ACC112 (cell line): ENCODE data around the gene SSB.
A peak's percentile ranks its signal among the peaks of the same experiment; 100 is the strongest.

Source experiments
- H2AFZ ChIP-seq: fragments of 200-600 bp; sonication (generic); one replicate; pipeline ENCODE4 v1.6.0; 2017; ENCODE audit warnings: antibody characterized with exemption, low read length; ENCODE audit not compliant: unreplicated experiment
- H3K27ac ChIP-seq: fragments of 200-600 bp; sonication (generic); 2 replicates; pipeline ENCODE4 v1.5.1; 2014; ENCODE audit warnings: low read depth, mild to moderate bottlenecking, antibody characterized with exemption, low read length, moderate library complexity
- H3K27me3 ChIP-seq: fragments of 200-600 bp; sonication (generic); 2 replicates; pipeline ENCODE4 v1.6.1; 2014; ENCODE audit warnings: mild to moderate bottlenecking, antibody characterized with exemption, low read length, moderate library complexity, mixed read lengths; ENCODE audit not compliant: insufficient read depth
- H3K36me3 ChIP-seq: fragments of 200-600 bp; sonication (generic); 2 replicates; pipeline ENCODE4 v1.6.1; 2016; ENCODE audit warnings: mild to moderate bottlenecking, antibody characterized with exemption, low read length, moderate library complexity, mixed read lengths; ENCODE audit not compliant: insufficient read depth
- H3K4me1 ChIP-seq: fragments of 200-600 bp; sonication (generic); one replicate; pipeline ENCODE4 v1.6.1; 2016; ENCODE audit warnings: low read length, mixed read lengths; ENCODE audit not compliant: insufficient read depth, unreplicated experiment, control insufficient read depth
- H3K4me3 ChIP-seq: fragments of 200-600 bp; sonication (generic); 2 replicates; pipeline ENCODE4 v1.5.1; 2014; ENCODE audit warnings: mild to moderate bottlenecking, low read depth, low read length
- H3K79me2 ChIP-seq: fragments of 200-600 bp; sonication (generic); one replicate; pipeline ENCODE4 v1.6.0; 2016; ENCODE audit warnings: low read length; ENCODE audit not compliant: control insufficient read depth, unreplicated experiment, insufficient read depth

The SSB gene

GRCh38 chr2:169765523-169765922 is 33.1 kb upstream of the SSB start:
- H3K4me1 ChIP-seq = no peaks in the 10 kb centered on the region
- H3K36me3 ChIP-seq = no peaks in the 10 kb centered on the region
- no peak overlapping the region for H3K4me3 ChIP-seq
- H3K27ac ChIP-seq = no peak overlapping the region
- H2AFZ ChIP-seq = no peak overlapping the region
- peaks cover 24% of the 10 kb centered on the region for H3K27me3 ChIP-seq
- no peaks in the 10 kb centered on the region for H3K79me2 ChIP-seq

DNA sequence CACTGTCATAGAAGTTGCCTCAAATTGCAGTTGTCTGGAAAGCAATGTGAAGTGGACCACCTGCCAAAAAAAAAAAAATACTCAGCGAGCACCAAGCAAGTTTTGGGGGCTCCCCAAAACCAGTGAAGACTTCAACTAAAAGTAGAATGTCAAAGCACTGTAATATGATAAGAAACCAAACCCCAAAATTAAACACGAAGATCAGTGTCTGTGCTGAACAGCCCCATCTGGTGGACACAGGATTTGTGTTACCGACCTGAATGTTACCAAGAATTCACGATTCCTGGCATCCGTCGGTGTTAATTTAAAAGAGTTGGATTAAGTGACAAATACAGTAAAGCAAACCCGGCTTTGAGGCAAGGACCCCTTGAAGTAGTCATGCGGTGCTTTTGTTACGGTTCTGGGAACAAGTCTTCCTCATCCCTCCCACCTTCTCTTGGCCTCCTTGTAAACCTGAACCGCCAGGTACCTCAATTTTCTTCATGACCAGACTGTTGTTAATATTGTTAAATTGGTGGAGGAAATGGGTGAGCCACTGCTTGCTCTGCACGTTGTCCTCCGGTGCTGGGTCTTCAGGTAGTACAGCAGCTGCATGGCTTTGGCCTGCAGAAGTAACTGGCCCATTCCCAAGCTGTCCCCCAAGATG is 31.3 kb upstream of the SSB start:
- no peak overlapping the region for H2AFZ ChIP-seq
- no peaks in the 10 kb centered on the region for H3K36me3 ChIP-seq
- no peak overlapping the region; the same call in 1 of the 2 replicates for H3K4me3 ChIP-seq
- H3K27me3 ChIP-seq = peaks cover 24% of the 10 kb centered on the region
- no peaks in the 10 kb centered on the region for H3K4me1 ChIP-seq
- H3K79me2 ChIP-seq = no peaks in the 10 kb centered on the region
- H3K27ac ChIP-seq = no peak overlapping the region

- Histone ChIP-seq H3K79me2 (no peaks in the 10 kb centered on the region), H3K27ac (no peak overlapping the region), H3K27me3 (peaks cover 24% of the 10 kb centered on the region), H3K4me1 (no peaks in the 10 kb centered on the region), H3K4me3 (peak overlapping the region; percentile 74), H3K36me3 (no peaks in the 10 kb centered on the region), H2AFZ (peak overlapping the region; percentile 37)
These were observed 30.2 kb upstream of the SSB start for GRCh38 chr2:169768262-169768995.

- Histone ChIP-seq H3K4me1 (peaks cover 1% of the 10 kb centered on the region), H3K27ac (no peak overlapping the region), H2AFZ (no peak overlapping the region), H3K79me2 (no peaks in the 10 kb centered on the region), H3K36me3 (no peaks in the 10 kb centered on the region), H3K27me3 (peaks cover 24% of the 10 kb centered on the region), H3K4me3 (no peak overlapping the region)
These were observed 27.6 kb upstream of the SSB start for GRCh38 chr2:169771021-169771420.

- Histone ChIP-seq H3K79me2 (no peaks in the 10 kb centered on the region), H3K36me3 (no peaks in the 10 kb centered on the region), H2AFZ (no peak overlapping the region), H3K27ac (no peak overlapping the region), H3K27me3 (peaks cover 24% of the 10 kb centered on the region), H3K4me1 (peaks cover 7% of the 10 kb centered on the region), H3K4me3 (no peak overlapping the region)
These were observed 27.1 kb upstream of the SSB start for GRCh38 chr2:169771612-169772011.

DNA sequence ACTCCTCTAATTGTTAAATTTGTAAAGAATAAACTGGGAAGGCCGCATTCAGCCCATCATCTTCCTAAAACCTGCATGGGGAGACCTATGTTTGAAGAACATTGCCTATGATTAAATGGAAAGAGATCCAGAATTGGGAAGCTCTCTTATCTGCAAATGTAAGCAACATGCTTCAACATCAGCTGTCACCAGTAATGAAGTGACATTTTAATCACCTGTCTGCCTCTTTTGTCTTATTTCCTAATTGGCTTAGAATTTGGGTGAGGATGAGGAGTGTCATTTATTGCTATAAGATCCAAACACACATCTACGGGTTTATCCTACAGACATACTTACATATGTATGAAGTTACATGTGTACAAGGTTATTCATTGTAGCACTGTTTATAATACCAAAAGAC is 26.0 kb upstream of the SSB start:
- no peak overlapping the region for H3K27ac ChIP-seq
- no peaks in the 10 kb centered on the region for H3K36me3 ChIP-seq
- no peak overlapping the region for H3K4me3 ChIP-seq
- peaks cover 21% of the 10 kb centered on the region for H3K27me3 ChIP-seq
- H2AFZ ChIP-seq = no peak overlapping the region
- no peaks in the 10 kb centered on the region for H3K79me2 ChIP-seq
- peaks cover 9% of the 10 kb centered on the region for H3K4me1 ChIP-seq

GRCh38 chr2:169775354-169775753 is 23.3 kb upstream of the SSB start:
- H3K27me3 ChIP-seq = no peaks in the 10 kb centered on the region
- peak overlapping the region; percentile 92 for H2AFZ ChIP-seq
- H3K36me3 ChIP-seq = no peaks in the 10 kb centered on the region
- no peaks in the 10 kb centered on the region for H3K79me2 ChIP-seq
- H3K4me3 ChIP-seq = no peak overlapping the region
- peak overlapping the region; percentile 47 for H3K27ac ChIP-seq
- peaks cover 9% of the 10 kb centered on the region for H3K4me1 ChIP-seq

GRCh38 chr2:169775765-169776164 is 22.9 kb upstream of the SSB start:
- H3K79me2 ChIP-seq = no peaks in the 10 kb centered on the region
- H3K27me3 ChIP-seq = no peaks in the 10 kb centered on the region
- no peaks in the 10 kb centered on the region for H3K36me3 ChIP-seq
- peak overlapping the region; percentile 92 for H2AFZ ChIP-seq
- H3K4me1 ChIP-seq = peaks cover 9% of the 10 kb centered on the region
- H3K27ac ChIP-seq = peak overlapping the region; percentile 47
- no peak overlapping the region for H3K4me3 ChIP-seq

DNA sequence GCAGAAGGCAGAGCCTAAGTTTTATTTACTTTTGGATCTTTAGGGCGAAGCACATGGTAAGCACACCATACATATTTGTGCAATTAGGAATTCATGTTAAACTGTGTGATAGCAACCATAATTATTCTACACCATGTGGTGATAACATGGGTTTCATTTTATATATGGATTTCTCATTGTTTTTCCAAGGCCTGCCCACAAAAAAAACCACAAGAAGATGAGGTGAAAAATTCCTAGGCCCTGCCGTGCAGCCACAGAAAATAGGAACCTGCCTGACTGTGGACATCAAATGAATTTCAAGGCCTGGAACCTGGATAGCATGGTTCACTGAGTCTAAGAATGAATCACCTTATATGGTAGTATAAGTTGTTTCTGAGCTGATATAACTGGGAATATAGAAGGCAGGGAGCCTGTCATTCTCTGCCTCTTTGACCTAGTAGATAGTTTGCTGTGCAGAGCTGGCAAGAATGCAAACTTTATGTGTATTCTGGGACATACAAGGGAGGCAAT is 22.4 kb upstream of the SSB start:
- H3K27me3 ChIP-seq = no peaks in the 10 kb centered on the region
- peak overlapping the region; percentile 92 for H2AFZ ChIP-seq
- H3K27ac ChIP-seq = peak overlapping the region; percentile 47
- H3K4me3 ChIP-seq = no peak overlapping the region
- no peaks in the 10 kb centered on the region for H3K79me2 ChIP-seq
- H3K36me3 ChIP-seq = no peaks in the 10 kb centered on the region
- peaks cover 9% of the 10 kb centered on the region for H3K4me1 ChIP-seq

GRCh38 chr2:169778446-169778845 is 20.2 kb upstream of the SSB start:
- H3K27ac ChIP-seq = no peak overlapping the region
- no peak overlapping the region for H3K4me3 ChIP-seq
- no peaks in the 10 kb centered on the region for H3K27me3 ChIP-seq
- no peak overlapping the region for H2AFZ ChIP-seq
- H3K79me2 ChIP-seq = no peaks in the 10 kb centered on the region
- H3K4me1 ChIP-seq = peaks cover 9% of the 10 kb centered on the region
- no peaks in the 10 kb centered on the region for H3K36me3 ChIP-seq
